IMR-90 (cell line): Measurements from ENCODE around the gene NMRK1. TPM values are rescaled to one million over a fixed set of nuclear protein-coding genes. Genes with fewer than 3 reads are reported as not detected.
A peak's percentile ranks its signal among the peaks of the same experiment; 100 is the strongest.

ENCODE experiments used
- ATAC-seq: fragments of 200-7000 bp; cut with Tn5 transposase; 2 replicates; pipeline ENCODE4 v1.9.1; 2020; ENCODE audit warnings: low read depth, mild to moderate bottlenecking, moderate library complexity
- BruUV-seq: library from RNA; stranded (reverse); fragments of 400-500 nt; replicated peaks from 2 replicates; lab custom pipeline; 2021; lab: Mats Ljungman, UMichigan
- CTCF ChIA-PET: fragments of 300-600 bp; formaldehyde crosslinking; extraction: SDS; loops from one replicate; lab custom pipeline; 2021; ENCODE audit warnings: antibody characterized with exemption; lab: Yijun Ruan, JAX
- POLR2A ChIA-PET: fragments of 300-600 bp; sonication (Branson Sonifier 250); formaldehyde crosslinking; loops from one replicate; lab custom pipeline; 2022; ENCODE audit warnings: antibody characterized with exemption; ENCODE audit not compliant: unreplicated experiment; lab: Charles Lee
- DNase-seq: peaks from one replicate; pipeline ENCODE4 v3.0.0; 2013
- H2AFZ ChIP-seq: replicated peaks from 2 replicates; pipeline ENCODE3; 2013; ENCODE audit warnings: low read length, mild to moderate bottlenecking; ENCODE audit not compliant: poor library complexity
- H2AK5ac ChIP-seq: 2 replicates; pipeline ENCODE4 v1.6.1; 2013; ENCODE audit warnings: low read depth, low read length, inconsistent platforms
- H2AK9ac ChIP-seq: replicated peaks from 2 replicates; pipeline ENCODE3; 2013; ENCODE audit warnings: mild to moderate bottlenecking, low read depth, low read length, moderate library complexity; ENCODE audit not compliant: poor library complexity
- H2BK120ac ChIP-seq: 2 replicates; pipeline ENCODE4 v1.6.1; 2013; ENCODE audit warnings: low read depth, low read length, inconsistent platforms
- H2BK15ac ChIP-seq: 3 replicates; pipeline ENCODE4 v1.6.1; 2013; ENCODE audit warnings: low read depth, low read length, inconsistent platforms
- H2BK20ac ChIP-seq: 2 replicates; pipeline ENCODE4 v1.6.1; 2013; ENCODE audit warnings: low read depth, mild to moderate bottlenecking, inconsistent platforms, low read length, moderate library complexity
- H2BK5ac ChIP-seq: 2 replicates; pipeline ENCODE4 v1.6.1; 2013; ENCODE audit warnings: mild to moderate bottlenecking, low read depth, low read length, inconsistent platforms; ENCODE audit not compliant: poor library complexity, severe bottlenecking
- H3K14ac ChIP-seq: replicated peaks from 2 replicates; pipeline ENCODE4 v1.6.1; 2013; ENCODE audit warnings: low read depth, low read length, inconsistent platforms
- H3K18ac ChIP-seq: 2 replicates; pipeline ENCODE4 v1.6.1; 2013; ENCODE audit warnings: low read depth, low read length, control low read depth
- H3K23ac ChIP-seq: 2 replicates; pipeline ENCODE4 v1.6.1; 2013; ENCODE audit warnings: low read depth, low read length, inconsistent platforms
- H3K27ac ChIP-seq: 2 replicates; pipeline ENCODE4 v1.5.1; 2013; ENCODE audit warnings: mild to moderate bottlenecking, control low read depth, low read length; ENCODE audit not compliant: insufficient read depth
- H3K27me3 ChIP-seq: 2 replicates; pipeline ENCODE4 v1.6.1; 2013; ENCODE audit warnings: low read length; ENCODE audit not compliant: control insufficient read depth, insufficient read depth
- H3K36me3 ChIP-seq: 2 replicates; pipeline ENCODE4 v1.6.1; 2013; ENCODE audit warnings: low read length, mixed read lengths; ENCODE audit not compliant: control insufficient read depth, insufficient read depth
- H3K4ac ChIP-seq: 2 replicates; pipeline ENCODE4 v1.6.1; 2013; ENCODE audit warnings: low read depth, low read length, inconsistent platforms
- H3K4me1 ChIP-seq: 2 replicates; pipeline ENCODE4 v1.6.1; 2013; ENCODE audit warnings: low read length, mixed read lengths; ENCODE audit not compliant: control insufficient read depth, insufficient read depth
- H3K4me2 ChIP-seq: 2 replicates; pipeline ENCODE4 v1.6.1; 2013; ENCODE audit warnings: low read depth, mild to moderate bottlenecking, control low read depth, low read length, moderate library complexity
- H3K4me3 ChIP-seq: 2 replicates; pipeline ENCODE4 v1.5.1; 2013; ENCODE audit warnings: low read depth, mild to moderate bottlenecking, control low read depth, low read length, moderate library complexity; ENCODE audit not compliant: insufficient read depth
- H3K56ac ChIP-seq: 2 replicates; pipeline ENCODE4 v1.6.1; 2013; ENCODE audit warnings: low read length, inconsistent platforms; ENCODE audit not compliant: insufficient read depth; ENCODE audit errors: extremely low read depth
- H3K79me1 ChIP-seq, 2 experiments: 2 replicates each; pipeline ENCODE4 v1.6.1; 2013; ENCODE audit warnings: low read length in 2 of 2, inconsistent platforms in 1 of 2, low read depth in 1 of 2
- H3K9ac ChIP-seq: 2 replicates; pipeline ENCODE4 v1.6.1; 2013; ENCODE audit warnings: low read depth, low read length, control low read depth
- H3K9me1 ChIP-seq: 2 replicates; pipeline ENCODE4 v1.6.1; 2013; ENCODE audit warnings: low read length, inconsistent platforms; ENCODE audit not compliant: insufficient read depth
- H3K9me3 ChIP-seq: 2 replicates; pipeline ENCODE4 v1.6.1; 2013; ENCODE audit warnings: low read length; ENCODE audit not compliant: control insufficient read depth, insufficient read depth
- H4K20me1 ChIP-seq: 2 replicates; pipeline ENCODE4 v1.6.1; 2013; ENCODE audit warnings: low read length, inconsistent platforms; ENCODE audit not compliant: insufficient read depth
- H4K5ac ChIP-seq: 2 replicates; pipeline ENCODE4 v1.6.1; 2013; ENCODE audit warnings: mild to moderate bottlenecking, low read depth, low read length, control low read depth
- H4K8ac ChIP-seq, 2 experiments: 2 replicates each; pipeline ENCODE4 v1.6.1; 2013; ENCODE audit warnings: low read depth in 2 of 2, low read length in 2 of 2, control low read depth in 1 of 2, inconsistent platforms in 1 of 2
- H4K91ac ChIP-seq: 2 replicates; pipeline ENCODE4 v1.6.1; 2013; ENCODE audit warnings: low read depth, low read length, inconsistent platforms; ENCODE audit not compliant: insufficient read depth
- MAZ ChIP-seq: IDR thresholded peaks from 2 replicates; pipeline ENCODE4 v1.6.1; 2012; ENCODE audit warnings: low read depth, mild to moderate bottlenecking, low read length, improper control_type of control experiment, moderate library complexity, borderline replicate concordance
- WGBS, 2 experiments: methylation state at CpG; one replicate each; pipeline versions ENCODE4 v1.1.5 to v1.1.7; 2013; ENCODE audit warnings: missing lambda C conversion rate in 2 of 2; ENCODE audit not compliant: insufficient read length in 1 of 2; ENCODE audit errors: extremely low coverage in 2 of 2; 5-methylcytosine and 5-hydroxymethylcytosine counted together
- dilution Hi-C: fragments of 300-500 bp; cut with HindIII; formaldehyde crosslinking; loops from one replicate; pipeline ENCODE4 v1.14.3; 2018; ENCODE audit warnings: low sequenced_read_pairs; ENCODE audit not compliant: unreplicated experiment
- in situ Hi-C: fragments of 300-500 bp; cut with MboI; formaldehyde crosslinking; loops from 3 replicates; pipeline ENCODE4 v1.14.3; 2019; ENCODE audit warnings: low sequenced_read_pairs, inconsistent platforms, mixed read lengths
- intact Hi-C: fragments of 100-400 bp; cut with micrococcal nuclease; formaldehyde crosslinking; loops from 2 replicates; pipeline ENCODE4 v1.10.0; 2022
- polyA plus RNA-seq, 3 experiments: library from polyadenylated mRNA; depleted of rRNA; stranded (reverse); fragments of >200 nt; gene quantifications; 2 replicates each; pipeline ENCODE4 v1.2.3, GENCODE V29; 2012; ENCODE audit warnings: low replicate concordance in 1 of 3
- total RNA-seq: library from RNA; depleted of rRNA; stranded (reverse); fragments of >200 nt; gene quantifications from 2 replicates; pipeline ENCODE4 v1.2.3, GENCODE V29; 2012

The NMRK1 gene
- total and polyA plus RNA-seq, 2 of the 4 experiments (the other 2 are of a cell fraction): 5.7 to 5.9 TPM

GRCh38 chr9:75063556-75064305 is 24.2 kb downstream of the NMRK1 start:
- ATAC-seq (peak; percentile 65; the same call in 1 of the 2 replicates), DNase-seq (peak; percentile 63)
- Histone ChIP-seq H4K91ac (no peak overlapping the region), H3K36me3 (no peaks in the 10 kb centered on the region), H3K4me1 (peaks cover 5% of the 10 kb centered on the region), H3K4ac (no peak overlapping the region), H3K9me3 (no peaks in the 10 kb centered on the region), H3K27ac (no peak overlapping the region), H3K18ac (no peak overlapping the region), H3K9me1 (no peaks in the 10 kb centered on the region), H2BK120ac (no peak overlapping the region), H3K56ac (no peak overlapping the region), H2BK5ac (no peak overlapping the region), H4K20me1 (no peaks in the 10 kb centered on the region), H3K9ac (no peak overlapping the region), H2BK15ac (no peak overlapping the region), H3K4me3 (no peak overlapping the region), H3K79me1 (no peaks in the 10 kb centered on the region), H2AK9ac (no peak overlapping the region), H2AK5ac (peak overlapping the region; percentile 47; the same call in 1 of the 2 replicates), H3K27me3 (no peaks in the 10 kb centered on the region), H3K23ac (no peak overlapping the region), H2AFZ (no peak overlapping the region), H3K4me2 (no peak overlapping the region), H3K14ac (no peak overlapping the region), H4K5ac (no peak overlapping the region), H2BK20ac (no peak overlapping the region), H4K8ac (no peak overlapping the region)
- in situ Hi-C loops (no loop called here), dilution Hi-C loops (no loop called here), intact Hi-C loops (no loop called here)
- CTCF ChIA-PET: interaction anchor here (1.6 kb wide), 1 partner anchor 23 kb away, joined by 4 read pairs; no protein-coding TSS in a partner anchor
- no CpG with 5 or more reads among the region's 1 CpG for WGBS, 2 experiments
- no TSS peak for BruUV-seq
- POLR2A ChIA-PET: no interaction called here
- no peak for TF ChIP-seq MAZ
